Measurements from ENCODE around the gene CALD1.

- no peak for TF ChIP-seq CTCF (optimal IDR thresholded peaks at IDR 0.05 in 1 of 3, IDR thresholded peaks at IDR 0.05 in 1 of 3, conservative IDR thresholded peaks at IDR 0.05 in 1 of 3; ENCODE audit: extremely low read depth in 1 of 3, insufficient read depth in 2 of 3, low read length in 3 of 3)
- no peak for TF ChIP-seq EZH2 (IDR thresholded peaks at IDR 0.05; ENCODE audit: low read length)
These were observed 19.9 kb downstream of the CALD1 start for GRCh38 chr7:134799377-134799776.

Data from keratinocyte (primary cell).